OCI-LY7 (cell line): ENCODE measurements around the gene GYS2. TPM values are rescaled to one million over a fixed set of nuclear protein-coding genes. Genes with fewer than 3 reads are reported as not detected.
"Not testable (repeated sequence)": the region's sequence is repeated elsewhere in the genome, so short reads cannot be mapped to it uniquely, and the experiment has no call there.

Source experiments
- BruUV-seq: library from RNA; stranded (reverse); fragments of 400-500 nt; replicated peaks from 2 replicates; lab custom pipeline; 2021; lab: Mats Ljungman, UMichigan
- CTCF ChIA-PET: fragments of 300-600 bp; sonication (Branson Sonifier 250); formaldehyde crosslinking; loops from one replicate; lab custom pipeline; 2022; ENCODE audit warnings: antibody characterized with exemption; ENCODE audit not compliant: unreplicated experiment; lab: Charles Lee
- POLR2A ChIA-PET: fragments of 300-600 bp; sonication (Branson Sonifier 250); formaldehyde crosslinking; loops from one replicate; lab custom pipeline; 2022; ENCODE audit warnings: antibody characterized with exemption; lab: Charles Lee
- DNase-seq: peaks from one replicate; pipeline ENCODE4 v3.0.0-alpha.2; 2015; ENCODE audit warnings: low spot score
- H2AFZ ChIP-seq: fragments of 200-600 bp; sonication (generic), shearing (Covaris generic); 2 replicates; pipeline ENCODE4 v1.6.1; 2014; ENCODE audit warnings: mild to moderate bottlenecking, antibody characterized with exemption, low read length, moderate library complexity
- H3K27ac ChIP-seq: fragments of 200-600 bp; sonication (generic); 2 replicates; pipeline ENCODE4 v1.5.1; 2014; ENCODE audit warnings: mixed run types, low read depth, mild to moderate bottlenecking, moderate library complexity, low read length, inconsistent platforms; ENCODE audit not compliant: poor library complexity, severe bottlenecking
- H3K36me3 ChIP-seq: fragments of 200-600 bp; sonication (generic); 2 replicates; pipeline ENCODE4 v1.6.1; 2014; ENCODE audit warnings: mild to moderate bottlenecking, antibody characterized with exemption, low read length, moderate library complexity, mixed read lengths; ENCODE audit not compliant: insufficient read depth
- H3K4me1 ChIP-seq: fragments of 200-600 bp; sonication (generic); 2 replicates; pipeline ENCODE4 v1.5.1; 2014; ENCODE audit warnings: mild to moderate bottlenecking, low read length; ENCODE audit not compliant: insufficient read depth, poor library complexity, severe bottlenecking
- H3K4me2 ChIP-seq: fragments of 200-600 bp; sonication (generic); 2 replicates; pipeline ENCODE4 v1.6.1; 2014; ENCODE audit warnings: mild to moderate bottlenecking, low read length
- H3K4me3 ChIP-seq: fragments of 200-600 bp; sonication (generic); 2 replicates; pipeline ENCODE4 v1.5.1; 2014; ENCODE audit warnings: mild to moderate bottlenecking, low read depth, low read length; ENCODE audit not compliant: poor library complexity, severe bottlenecking
- H3K79me2 ChIP-seq: fragments of 200-600 bp; sonication (generic); 2 replicates; pipeline ENCODE4 v1.6.1; 2016; ENCODE audit warnings: low read depth, mild to moderate bottlenecking, low read length, moderate library complexity, mixed read lengths; ENCODE audit not compliant: insufficient read depth
- H3K9me2 ChIP-seq: fragments of 200-600 bp; sonication (generic); 2 replicates; pipeline ENCODE4 v1.6.1; 2016; ENCODE audit warnings: mild to moderate bottlenecking, low read length, mixed read lengths; ENCODE audit not compliant: insufficient read depth
- H3K9me3 ChIP-seq: fragments of 200-600 bp; sonication (generic); 2 replicates; pipeline ENCODE4 v1.6.1; 2014; ENCODE audit warnings: mild to moderate bottlenecking, mixed run types, low read length, mixed read lengths
- H4K20me1 ChIP-seq: fragments of 200-600 bp; sonication (generic); 2 replicates; pipeline ENCODE4 v1.6.1; 2014; ENCODE audit warnings: mild to moderate bottlenecking, antibody characterized with exemption, low read length, moderate library complexity, mixed read lengths; ENCODE audit not compliant: insufficient read depth
- CTCF ChIP-seq: fragments of 200-600 bp; sonication (generic); conservative IDR thresholded peaks from 2 replicates; pipeline ENCODE4 v1.5.1; 2014; ENCODE audit warnings: mild to moderate bottlenecking, antibody characterized with exemption, low read length, moderate library complexity, mixed read lengths
- EZH2phosphoT487 ChIP-seq: fragments of 200-600 bp; sonication (generic); IDR thresholded peaks from 2 replicates; pipeline ENCODE4 v1.6.1; 2018; ENCODE audit warnings: low read depth, borderline replicate concordance, mild to moderate bottlenecking, mixed run types, antibody characterized with exemption, low read length, moderate library complexity, mixed read lengths
- intact Hi-C: fragments of 100-400 bp; cut with micrococcal nuclease; formaldehyde crosslinking; loops from one replicate; pipeline ENCODE4 v1.10.0; 2022; ENCODE audit not compliant: unreplicated experiment
- total RNA-seq, 2 experiments: library from RNA; depleted of rRNA in 1 of 2; stranded (reverse); fragments of >200 nt in 1 of 2; shearing (Covaris generic) in 1 of 2; gene quantifications; 2 replicates each; pipeline ENCODE4 v1.2.3, GENCODE V29; 2014 to 2022

The GYS2 gene
- total RNA-seq, 2 experiments from 2014 or later, result not detected

GRCh38 chr12:21598651-21599050 lies 6.0 kb downstream of the GYS2 start:
- Histone ChIP-seq H3K9me3 (no peaks in the 10 kb centered on the region), H3K4me1 (peaks cover 25% of the 10 kb centered on the region), H3K27ac (peak overlapping the region; percentile 61), H3K4me3 (no peak overlapping the region), H2AFZ (peak overlapping the region; percentile 34; the same call in 1 of the 2 replicates), H3K4me2 (peak overlapping the region; percentile 60), H4K20me1 (no peaks in the 10 kb centered on the region), H3K79me2 (no peaks in the 10 kb centered on the region), H3K36me3 (no peaks in the 10 kb centered on the region), H3K9me2 (no peaks in the 10 kb centered on the region)
- DNase-seq, result no peak
- intact Hi-C loops, result no loop called here
- POLR2A ChIA-PET, result interaction anchor here (1.2 to 1.6 kb wide), 6 partner anchors 32 to 82 kb away, joined by 3 to 5 read pairs (median 4); partner anchors contain the start of gene LDHB
- TF ChIP-seq CTCF (no peak), EZH2phosphoT487 (no peak)
- no TSS peak for BruUV-seq
- CTCF ChIA-PET, result no interaction called here

- H3K79me2 ChIP-seq, H3K9me3 ChIP-seq, H2AFZ ChIP-seq, BruUV-seq, H3K9me2 ChIP-seq, H3K4me3 ChIP-seq, H4K20me1 ChIP-seq, H3K4me2 ChIP-seq, intact Hi-C loops, CTCF ChIA-PET, H3K27ac ChIP-seq, H3K36me3 ChIP-seq, DNase-seq: not testable (repeated sequence)
- POLR2A ChIA-PET, result interaction anchor here (0.6 kb wide), 1 partner anchor 16 kb away, joined by 3 read pairs; no protein-coding TSS in a partner anchor
- H3K4me1 ChIP-seq, result peaks cover 24% of the 10 kb centered on the region
Observed at GRCh38 chr12:21595356-21595755, 9.3 kb downstream of the GYS2 start.

GRCh38 chr12:21585485-21585884 lies 19.2 kb downstream of the GYS2 start:
- H3K9me2 ChIP-seq, result no peaks in the 10 kb centered on the region
- H3K27ac ChIP-seq, result no peak overlapping the region
- intact Hi-C loops, result no loop called here
- ChIA-PET POLR2A (no interaction called here), CTCF (no interaction called here)
- no peaks in the 10 kb centered on the region for H4K20me1 ChIP-seq
- no peaks in the 10 kb centered on the region for H3K79me2 ChIP-seq
- TF ChIP-seq EZH2phosphoT487, result no peak
- no peak for TF ChIP-seq CTCF
- H2AFZ ChIP-seq, result no peak overlapping the region
- H3K4me2 ChIP-seq, result no peak overlapping the region
- no peak for DNase-seq
- no peaks in the 10 kb centered on the region for H3K4me1 ChIP-seq
- H3K9me3 ChIP-seq, result no peaks in the 10 kb centered on the region
- no peaks in the 10 kb centered on the region for H3K36me3 ChIP-seq
- BruUV-seq, result no TSS peak
- H3K4me3 ChIP-seq, result no peak overlapping the region

GRCh38 chr12:21584403-21585182 lies 20.1 kb downstream of the GYS2 start:
- H3K27ac ChIP-seq, H3K9me2 ChIP-seq, POLR2A ChIA-PET, H3K4me1 ChIP-seq, H3K9me3 ChIP-seq, DNase-seq, H3K36me3 ChIP-seq, H3K4me3 ChIP-seq, H3K4me2 ChIP-seq, CTCF ChIA-PET, BruUV-seq, H3K79me2 ChIP-seq, intact Hi-C loops, H2AFZ ChIP-seq, H4K20me1 ChIP-seq: not testable (repeated sequence)
